HG03135 (cell line): ENCODE data around the gene CD300LG.

Experiments
- ATAC-seq: cut with Tn5 transposase; IDR thresholded peaks from one replicate; pipeline ENCODE4 v1.9.1; 2021; ENCODE audit warnings: mild to moderate bottlenecking, moderate library complexity; ENCODE audit not compliant: unreplicated experiment

The CD300LG gene

DNA sequence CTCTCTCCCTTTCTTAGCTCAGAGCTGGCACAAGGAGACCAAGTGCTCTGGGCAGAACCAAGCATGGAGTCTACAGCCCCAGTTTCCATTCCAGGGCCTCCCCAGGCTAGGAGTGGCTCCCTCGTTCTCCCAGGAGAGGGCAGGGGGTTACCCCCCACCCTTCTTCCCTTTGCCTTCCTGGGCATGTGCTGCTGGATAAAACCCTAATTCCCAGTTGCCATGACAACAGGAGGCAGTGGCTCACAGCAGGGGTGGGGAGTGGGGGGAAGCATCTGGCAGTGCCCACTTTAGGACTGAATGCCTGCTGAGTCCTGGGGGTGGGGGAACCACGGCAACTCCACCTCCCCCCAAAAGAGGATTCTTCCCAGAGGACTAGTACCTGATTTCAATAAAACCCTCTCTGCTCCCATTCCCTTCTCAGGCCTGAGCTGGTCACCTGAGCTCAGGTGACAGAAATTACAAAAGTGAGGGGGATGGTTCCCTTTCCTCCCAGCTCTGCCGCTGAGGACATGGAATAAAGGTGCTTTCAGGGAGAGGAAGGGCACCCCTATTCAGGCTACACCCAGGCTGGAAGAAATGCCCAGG, 58.5 kb downstream of the CD300LG start:
- no peak for ATAC-seq

DNA sequence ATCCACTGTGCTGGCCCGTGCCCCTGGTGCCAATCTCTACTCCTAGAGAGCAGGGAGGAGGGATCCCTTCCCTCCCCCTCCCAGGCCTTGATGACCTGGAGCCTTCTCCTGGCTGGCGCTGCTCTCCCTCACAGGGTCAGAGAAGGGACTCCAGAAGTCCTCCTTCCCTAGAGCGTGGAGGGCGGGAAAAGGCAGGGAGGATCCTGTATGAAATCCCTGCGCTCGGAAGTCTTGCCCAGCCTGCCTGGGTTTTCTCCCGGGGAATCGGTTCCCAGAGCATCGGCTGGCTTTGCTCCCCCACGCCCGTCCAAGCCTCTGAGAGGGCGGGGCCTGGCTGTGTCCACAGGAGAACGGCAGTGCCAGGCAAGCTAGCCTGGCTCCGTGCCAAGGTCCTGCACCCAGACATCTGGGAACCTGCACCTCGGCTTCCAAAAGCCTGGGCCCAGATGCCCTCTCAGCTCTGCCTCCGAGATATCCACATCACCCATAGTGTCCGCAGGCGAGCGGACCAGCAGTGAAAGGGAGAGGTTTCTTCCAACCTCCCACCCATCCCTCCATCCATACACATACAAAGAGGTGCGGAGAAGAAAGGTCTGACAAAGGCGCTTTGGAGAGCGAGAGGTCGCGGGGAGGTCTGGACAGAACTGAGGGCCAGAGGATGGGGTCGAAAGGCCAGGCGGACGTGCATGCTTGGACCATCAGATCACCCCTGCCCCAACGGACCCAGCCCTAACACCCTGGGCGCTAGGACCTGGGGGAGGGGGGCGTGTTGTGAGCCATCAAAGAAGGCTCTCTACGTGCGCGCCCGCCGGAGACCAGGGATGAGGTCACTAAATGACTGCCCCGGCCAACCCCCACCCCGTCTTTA, 59.2 kb downstream of the CD300LG start:
- ATAC-seq, result no peak

DNA sequence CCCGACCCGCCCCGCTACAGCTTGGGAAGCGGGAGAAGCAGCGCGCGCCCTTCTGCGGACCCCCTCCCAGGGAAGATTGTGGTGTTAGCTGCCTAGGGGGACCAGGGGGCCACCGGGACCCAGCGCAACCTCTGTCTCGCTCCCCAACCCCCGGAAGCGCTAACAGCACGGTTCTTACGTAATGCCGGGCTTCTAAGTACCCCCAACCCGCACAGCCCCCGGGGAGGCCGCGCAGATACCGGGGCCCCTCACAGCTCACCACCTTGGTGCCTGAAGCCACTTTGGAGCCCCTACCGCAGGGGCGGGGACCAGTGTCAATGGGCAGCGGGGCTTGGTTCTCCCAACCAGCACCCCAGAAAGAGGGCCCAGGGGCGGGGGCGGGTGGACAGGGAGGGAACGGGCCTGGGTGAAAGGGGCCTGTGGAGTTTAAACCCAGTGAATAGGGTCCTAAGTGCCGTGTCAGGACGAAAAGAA, 60.0 kb downstream of the CD300LG start:
- no peak for ATAC-seq

DNA sequence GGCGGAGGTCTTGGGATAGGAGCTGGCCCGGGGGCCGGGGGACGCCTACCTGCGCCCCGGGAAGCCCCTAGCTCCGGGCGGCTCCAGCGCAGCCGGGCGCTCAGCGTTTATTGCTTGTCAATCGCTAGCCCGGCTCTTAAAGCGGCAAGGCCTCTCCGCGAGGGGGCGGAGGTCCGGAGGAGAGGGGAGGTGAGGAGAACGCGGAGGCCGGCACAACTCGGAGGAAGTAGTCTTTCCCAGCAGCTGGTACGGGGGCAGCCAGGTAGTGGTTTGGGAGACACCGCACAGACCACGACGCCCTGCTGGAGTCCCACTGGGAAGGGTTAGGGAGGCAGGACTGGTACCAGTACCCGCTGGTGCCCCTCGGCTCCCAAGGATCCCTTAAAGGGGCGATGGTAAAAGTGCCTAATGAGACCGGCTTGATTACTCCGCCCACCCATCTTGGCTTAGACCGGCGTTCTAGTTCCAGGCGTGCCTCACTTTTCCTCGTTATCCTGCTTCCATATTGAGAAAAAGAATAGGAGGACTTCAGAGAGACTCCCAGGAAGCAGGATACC, 60.5 kb downstream of the CD300LG start, which contains the start of gene MPP2:
Gene MPP2, minus strand, starts transcription at position 112 of the 557 bp plus-strand sequence. CDS start 3,076 bp downstream, outside the sequence.
- no peak for ATAC-seq

DNA sequence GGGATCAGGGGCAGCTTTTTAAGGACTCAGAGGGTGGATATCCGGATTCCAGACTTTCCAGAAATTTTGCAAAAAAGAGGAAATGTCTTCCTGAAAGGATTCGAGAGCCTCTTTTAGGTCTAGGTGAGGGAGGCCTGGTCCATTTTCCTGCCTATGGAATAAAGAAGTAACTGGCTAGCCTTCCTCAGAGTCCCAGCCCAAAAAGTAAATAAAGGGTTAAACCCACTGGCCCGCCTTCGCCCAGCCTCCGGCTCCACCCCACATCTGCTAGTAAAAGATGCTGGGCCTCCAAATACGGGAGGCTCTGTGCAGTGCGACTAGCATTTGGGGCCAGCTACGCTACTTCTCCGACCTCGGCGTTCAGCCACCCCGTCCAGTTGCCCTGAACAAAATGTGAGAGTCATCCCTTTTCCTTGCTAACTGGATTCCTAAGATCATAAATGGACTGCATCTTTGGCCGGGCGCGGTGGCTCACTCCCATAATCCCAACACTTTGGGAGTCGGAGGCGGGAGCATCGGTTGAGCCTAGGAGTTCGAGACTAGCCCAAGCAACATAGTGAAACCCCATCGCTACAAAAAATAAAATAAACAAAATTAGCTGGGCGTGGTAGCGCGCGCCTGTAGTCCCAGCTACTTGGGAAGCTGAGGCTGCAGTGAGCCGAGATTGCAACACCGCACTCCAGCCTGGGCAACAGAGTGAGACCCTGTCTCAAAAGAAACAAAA, 61.2 kb downstream of the CD300LG start:
- ATAC-seq, result no peak

DNA sequence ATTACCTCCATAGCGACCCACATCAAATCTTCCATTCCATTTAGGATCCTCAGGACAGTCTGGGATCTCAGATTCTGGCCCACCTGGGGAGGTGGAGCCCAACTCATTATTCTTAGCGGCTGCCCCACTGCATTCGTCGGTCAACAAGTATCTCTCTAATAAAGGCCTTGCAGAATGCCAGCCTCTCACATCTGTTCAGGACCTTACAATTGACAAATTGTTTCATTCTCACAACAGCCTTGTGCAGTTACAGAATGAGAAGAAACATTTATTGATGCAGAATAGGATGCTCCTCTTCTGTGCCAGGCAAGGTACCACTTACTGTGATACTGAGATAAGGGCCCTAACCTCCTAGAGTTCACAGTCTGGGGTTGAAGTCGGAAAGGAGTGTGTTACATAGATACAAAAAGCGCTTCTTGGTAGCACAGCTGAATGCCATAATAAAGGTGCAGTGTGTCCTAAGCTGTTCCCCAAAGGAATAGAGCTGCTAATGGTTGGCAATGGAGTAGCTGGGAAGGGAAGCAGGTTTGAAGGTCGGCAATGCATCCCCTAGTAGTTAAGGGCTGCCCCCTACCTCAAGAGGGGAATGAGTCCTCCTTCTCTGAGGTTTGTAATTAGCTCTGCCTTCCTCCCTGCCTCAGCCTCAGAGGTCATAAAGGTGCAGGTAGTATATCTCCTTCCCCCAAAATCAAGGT, 62.7 kb downstream of the CD300LG start:
- ATAC-seq, result no peak

DNA sequence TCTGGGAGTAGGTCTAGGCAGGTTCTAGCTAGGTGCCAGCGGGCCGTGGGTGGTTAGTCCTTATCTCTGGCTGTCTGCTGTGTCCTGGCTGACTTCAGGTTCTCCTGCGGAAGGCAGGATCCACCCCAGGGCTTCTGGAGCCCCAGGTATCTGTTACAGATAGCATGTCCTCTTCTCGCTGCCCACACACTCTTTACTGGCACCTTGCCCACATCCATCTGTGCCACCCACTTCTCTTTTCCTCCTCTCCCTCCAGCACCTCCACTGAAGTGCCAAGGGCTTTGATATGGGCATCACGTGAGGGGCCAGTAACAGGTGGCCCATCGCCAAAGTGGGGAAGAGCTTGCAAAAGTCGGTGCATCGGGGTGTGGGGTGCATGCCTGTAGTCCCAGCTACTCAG, 64.9 kb downstream of the CD300LG start:
- no peak for ATAC-seq

DNA sequence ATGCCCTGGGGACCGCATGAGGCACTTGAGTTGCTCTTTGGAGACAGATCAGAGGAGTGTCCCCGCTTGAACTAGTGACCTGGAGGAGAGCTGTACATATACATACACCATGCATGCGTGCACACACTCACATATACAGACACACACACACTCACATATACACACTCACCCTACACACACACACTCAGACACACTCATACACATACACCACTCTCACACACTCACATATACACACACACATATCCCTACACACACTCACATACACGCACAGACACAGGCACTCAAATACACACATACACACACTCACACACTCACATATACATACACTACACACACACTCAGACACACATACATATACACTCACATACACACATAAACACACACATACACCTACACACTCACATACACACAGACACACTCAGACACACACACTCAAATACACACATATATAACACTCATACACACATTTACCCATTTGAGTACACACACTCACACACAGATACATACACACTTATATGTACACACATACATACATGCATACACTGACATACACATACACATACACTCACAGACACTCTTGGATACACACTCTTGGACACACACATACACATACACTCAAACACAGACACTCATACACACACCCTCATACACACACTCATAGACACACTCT, 65.8 kb downstream of the CD300LG start:
- no peak for ATAC-seq
